GM10248 (cell line): ENCODE results near the gene TMEM132E.

Source experiments
- CTCF ChIA-PET: fragments of 300-600 bp; sonication (Branson Sonifier 250); formaldehyde crosslinking; extraction: SDS; loops from one replicate; lab custom pipeline; 2021; ENCODE audit warnings: antibody characterized with exemption; lab: Yijun Ruan, JAX
- POLR2A ChIA-PET: fragments of 350-650 bp; sonication (Branson Sonifier 250); formaldehyde crosslinking; extraction: SDS; loops from one replicate; lab custom pipeline; 2020; ENCODE audit warnings: antibody characterized with exemption; lab: Yijun Ruan, JAX
- DNase-seq: peaks from one replicate; pipeline ENCODE4 v3.0.0; 2012; ENCODE audit errors: extremely low spot score
- TF ChIP-seq, protein P1 (sequence below): IDR thresholded peaks from 2 replicates; pipeline ENCODE4 v1.5.1; 2012; ENCODE audit warnings: mild to moderate bottlenecking, low read depth; ENCODE audit errors: extremely low read depth, missing control alignments, control extremely low read depth

Gene TMEM132E

DNA sequence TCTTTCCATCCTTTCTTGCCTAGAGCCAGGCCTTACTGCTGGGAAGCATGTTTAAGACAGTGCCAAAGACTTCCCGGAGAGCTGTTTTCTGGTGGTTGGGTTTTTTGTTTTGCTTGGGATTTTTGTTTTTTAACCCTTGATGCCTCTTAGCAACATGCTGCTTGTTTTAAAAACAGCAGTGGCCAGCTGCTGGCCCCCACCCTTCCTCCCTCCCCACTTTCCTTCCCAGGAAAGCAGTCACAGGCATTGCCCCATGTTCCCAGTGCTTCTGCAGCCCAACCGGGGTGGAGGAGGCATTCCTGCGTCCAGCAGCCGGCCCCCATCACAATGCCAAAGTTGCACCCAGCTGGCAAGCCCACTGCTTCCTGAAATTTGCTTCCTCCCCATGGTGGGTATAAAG is 12.6 kb downstream of the TMEM132E start:
- POLR2A ChIA-PET: no interaction called here
- TF ChIP-seq, protein P1, sequence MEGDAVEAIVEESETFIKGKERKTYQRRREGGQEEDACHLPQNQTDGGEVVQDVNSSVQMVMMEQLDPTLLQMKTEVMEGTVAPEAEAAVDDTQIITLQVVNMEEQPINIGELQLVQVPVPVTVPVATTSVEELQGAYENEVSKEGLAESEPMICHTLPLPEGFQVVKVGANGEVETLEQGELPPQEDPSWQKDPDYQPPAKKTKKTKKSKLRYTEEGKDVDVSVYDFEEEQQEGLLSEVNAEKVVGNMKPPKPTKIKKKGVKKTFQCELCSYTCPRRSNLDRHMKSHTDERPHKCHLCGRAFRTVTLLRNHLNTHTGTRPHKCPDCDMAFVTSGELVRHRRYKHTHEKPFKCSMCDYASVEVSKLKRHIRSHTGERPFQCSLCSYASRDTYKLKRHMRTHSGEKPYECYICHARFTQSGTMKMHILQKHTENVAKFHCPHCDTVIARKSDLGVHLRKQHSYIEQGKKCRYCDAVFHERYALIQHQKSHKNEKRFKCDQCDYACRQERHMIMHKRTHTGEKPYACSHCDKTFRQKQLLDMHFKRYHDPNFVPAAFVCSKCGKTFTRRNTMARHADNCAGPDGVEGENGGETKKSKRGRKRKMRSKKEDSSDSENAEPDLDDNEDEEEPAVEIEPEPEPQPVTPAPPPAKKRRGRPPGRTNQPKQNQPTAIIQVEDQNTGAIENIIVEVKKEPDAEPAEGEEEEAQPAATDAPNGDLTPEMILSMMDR: no peak
- CTCF ChIA-PET: no interaction called here
- DNase-seq: no peak

DNA sequence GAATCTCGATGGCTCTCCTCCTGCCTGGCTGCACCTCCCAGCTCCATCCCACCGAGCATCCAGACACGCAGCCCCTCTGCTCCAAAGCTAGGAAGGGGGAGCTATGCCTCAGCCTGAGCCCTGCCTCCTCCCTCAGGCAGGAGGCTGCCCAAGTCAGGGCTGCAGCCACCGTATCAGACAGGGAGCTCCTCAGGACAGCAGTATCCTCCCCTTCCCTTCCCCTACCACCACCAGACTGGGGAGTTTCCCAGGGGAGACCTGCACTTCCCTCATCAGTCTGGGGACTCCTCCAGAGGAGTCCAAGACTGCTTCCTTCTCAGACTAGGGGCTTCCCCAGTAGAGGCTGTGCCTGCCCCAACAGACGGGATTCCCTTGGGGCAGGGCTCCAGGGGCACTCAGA is 17.5 kb downstream of the TMEM132E start:
- no peak for DNase-seq
- TF ChIP-seq, protein P1: no peak
- CTCF ChIA-PET: no interaction called here
- POLR2A ChIA-PET: no interaction called here

DNA sequence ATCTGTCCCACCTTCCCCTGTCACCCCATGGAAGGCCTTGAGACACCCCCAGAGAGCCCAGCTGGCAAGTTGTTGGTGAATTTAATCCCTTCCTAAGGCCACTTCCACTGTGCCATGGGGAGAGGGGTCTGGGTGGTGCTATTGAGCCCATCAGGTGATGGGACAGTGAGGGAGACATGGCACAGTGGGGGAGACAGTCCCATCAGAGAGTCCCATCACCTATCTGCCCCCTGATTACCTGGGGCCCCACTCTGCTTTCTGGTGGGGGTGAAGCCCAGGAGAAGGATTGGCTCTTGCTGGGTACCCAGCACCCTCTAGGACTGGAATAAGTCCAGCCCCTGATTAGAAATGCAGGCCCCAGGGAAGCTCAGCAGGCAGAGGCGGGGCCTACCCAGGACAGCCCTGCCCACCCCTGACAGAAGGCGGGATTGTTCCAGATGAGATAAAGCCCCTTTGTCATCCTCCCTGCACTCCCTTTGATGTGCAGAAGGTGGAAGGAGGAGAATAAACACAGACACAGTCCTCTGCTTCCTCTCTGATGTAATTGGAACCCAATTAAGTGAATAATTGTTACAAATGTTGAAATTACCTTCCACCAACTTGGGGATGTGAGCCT is 18.9 kb downstream of the TMEM132E start:
- CTCF ChIA-PET: no interaction called here
- no peak for DNase-seq
- TF ChIP-seq, protein P1: no peak
- POLR2A ChIA-PET: no interaction called here

- POLR2A ChIA-PET: no interaction called here
- CTCF ChIA-PET: interaction anchor here (1.6 kb wide), 1 partner anchor 16 kb away, joined by 4 read pairs; no protein-coding TSS in a partner anchor
- TF ChIP-seq, protein P1: no peak
- DNase-seq: no peak
Measured at GRCh38 chr17:34601416-34601815, 22.0 kb downstream of the TMEM132E start.

DNA sequence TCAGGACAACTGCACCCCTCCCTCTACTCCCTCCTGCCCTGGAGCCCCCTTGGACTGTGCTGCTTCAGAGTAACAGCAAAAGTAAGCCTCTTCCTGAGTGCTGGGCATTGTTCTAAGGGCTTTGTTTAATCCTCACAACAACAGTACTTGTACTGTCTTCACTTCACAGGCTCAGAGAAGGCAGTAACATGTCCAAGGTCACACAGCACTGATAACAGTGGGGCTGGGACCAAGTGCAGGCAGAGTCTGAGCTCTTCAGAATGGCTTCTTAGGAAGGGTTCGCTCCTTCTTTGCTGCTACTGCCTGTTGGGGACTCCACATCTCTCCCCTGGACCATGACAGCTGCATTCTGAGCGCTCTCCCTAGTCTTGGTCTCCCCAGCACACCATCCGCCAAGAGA is 24.6 kb downstream of the TMEM132E start:
- ChIA-PET CTCF (interaction anchor here (1.0 to 1.4 kb wide), 2 partner anchors 9 to 19 kb away, joined by 3 read pairs; no protein-coding TSS in a partner anchor), POLR2A (no interaction called here)
- TF ChIP-seq, protein P1: no peak
- no peak for DNase-seq

DNA sequence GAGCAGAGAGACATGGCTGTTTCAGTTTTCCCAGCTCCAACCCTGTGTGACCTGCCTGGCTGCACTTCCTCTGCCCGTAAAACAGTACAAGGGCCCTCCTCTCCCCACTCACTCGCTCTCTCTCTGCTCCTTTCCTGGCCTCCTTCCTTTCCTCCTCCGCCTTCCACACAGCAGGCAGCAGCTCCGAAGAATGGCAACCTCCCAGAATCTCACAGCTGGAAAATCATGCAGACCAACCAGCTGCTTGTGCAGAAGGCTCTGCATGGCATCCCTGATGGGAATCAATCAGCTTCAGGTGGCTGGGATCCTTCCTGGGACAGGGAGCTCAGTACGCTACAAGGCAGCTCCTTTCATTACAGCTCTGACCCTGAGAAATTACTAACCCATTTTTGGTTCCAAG is 27.4 kb downstream of the TMEM132E start:
- TF ChIP-seq, protein P1: no peak
- POLR2A ChIA-PET: no interaction called here
- DNase-seq: no peak
- CTCF ChIA-PET: interaction anchor here (1.1 kb wide), 1 partner anchor 31 kb away, joined by 4 read pairs; no protein-coding TSS in a partner anchor
